GM10266 (cell line): ENCODE data around the gene LRRC37A2.
"Not testable (repeated sequence)": the region's sequence is repeated elsewhere in the genome, so short reads cannot be mapped to it uniquely, and the experiment has no call there.

ENCODE experiments used
- DNase-seq: peaks from one replicate; pipeline ENCODE4 v3.0.0; 2012; ENCODE audit errors: extremely low spot score

Gene LRRC37A2

DNA sequence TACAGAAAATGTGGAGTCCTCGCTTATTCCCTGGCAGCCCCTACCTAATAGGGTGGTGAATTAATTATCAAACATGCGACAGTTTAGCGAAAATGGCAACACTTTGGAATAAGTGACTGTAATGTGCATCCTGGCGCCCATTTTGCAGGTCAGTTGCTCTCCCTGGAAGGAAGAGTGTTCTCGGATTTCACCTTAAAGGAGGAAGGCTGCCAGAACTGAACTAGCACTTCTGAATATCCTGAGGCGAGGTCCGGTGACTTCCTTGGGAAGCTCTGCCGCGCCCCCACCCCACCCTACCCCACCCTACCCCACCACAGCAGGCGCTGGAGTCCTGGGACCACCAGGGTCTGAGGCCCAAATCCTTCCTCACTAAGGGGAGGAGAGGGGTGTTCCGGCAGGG lies at the start of gene LRRC37A2:
LRRC37A2 (plus strand) TSS at position 301 of the 400 bp plus-strand sequence. CDS start 245 bp downstream, outside the sequence.
- not testable (repeated sequence) for DNase-seq

DNA sequence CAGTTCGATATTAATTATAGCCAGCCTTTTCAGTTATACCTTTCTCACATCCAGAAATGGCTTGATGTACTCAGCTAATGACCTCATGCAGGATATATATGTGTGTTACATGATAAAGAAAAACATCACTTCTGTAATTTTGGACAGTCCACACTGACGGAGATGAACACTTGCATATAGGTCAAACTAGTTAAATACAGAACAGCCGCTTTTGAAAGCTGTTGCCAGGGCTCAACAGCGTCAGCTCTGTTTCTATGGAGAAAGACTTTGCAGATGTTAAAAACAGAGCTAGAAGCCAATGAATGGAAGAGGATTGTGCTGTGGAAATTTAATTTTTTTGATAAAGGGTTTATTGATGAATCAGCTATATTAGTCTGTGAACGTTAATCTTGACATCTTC lies 44.6 kb upstream of the LRRC37A2 start:
- not testable (repeated sequence) for DNase-seq

DNA sequence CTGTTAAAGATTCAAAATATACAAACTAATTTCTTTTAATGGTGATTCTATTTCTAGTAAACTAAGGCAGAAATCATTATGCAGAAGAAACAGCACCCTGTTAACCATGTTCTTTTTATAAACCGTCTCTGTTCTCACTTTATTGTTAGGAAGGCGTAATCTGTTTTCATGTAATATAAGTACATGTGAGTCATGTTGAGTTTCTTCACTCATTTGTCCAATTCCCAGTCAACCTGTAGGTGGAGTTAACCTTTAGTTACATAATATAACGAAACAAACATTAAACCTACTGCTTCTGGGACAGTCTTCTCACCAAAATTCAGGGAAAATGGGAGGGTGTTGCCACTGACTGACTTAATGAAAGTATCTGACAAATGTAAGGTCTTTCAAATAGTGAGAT lies 37.8 kb upstream of the LRRC37A2 start:
- not testable (repeated sequence) for DNase-seq

DNA sequence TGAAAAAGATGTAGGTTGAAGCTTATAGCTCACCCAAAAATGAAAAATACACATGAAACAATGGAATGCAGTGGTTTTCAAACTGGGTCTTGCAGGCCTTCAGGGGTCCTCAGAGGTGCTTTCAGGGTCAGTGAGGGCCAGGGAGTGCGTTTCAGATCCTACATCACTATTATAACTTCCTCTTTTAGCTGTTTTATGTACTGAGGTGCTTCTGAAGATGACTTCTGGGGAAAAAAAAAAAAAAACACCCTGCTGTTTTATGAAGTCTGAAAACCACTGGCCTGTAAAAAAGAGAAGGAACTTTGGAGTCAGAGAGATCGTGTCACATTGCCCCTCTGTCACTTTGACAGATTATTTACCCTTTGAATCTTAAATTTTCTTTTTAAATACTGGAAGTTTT lies 36.7 kb upstream of the LRRC37A2 start:
- DNase-seq, result not testable (repeated sequence)

DNA sequence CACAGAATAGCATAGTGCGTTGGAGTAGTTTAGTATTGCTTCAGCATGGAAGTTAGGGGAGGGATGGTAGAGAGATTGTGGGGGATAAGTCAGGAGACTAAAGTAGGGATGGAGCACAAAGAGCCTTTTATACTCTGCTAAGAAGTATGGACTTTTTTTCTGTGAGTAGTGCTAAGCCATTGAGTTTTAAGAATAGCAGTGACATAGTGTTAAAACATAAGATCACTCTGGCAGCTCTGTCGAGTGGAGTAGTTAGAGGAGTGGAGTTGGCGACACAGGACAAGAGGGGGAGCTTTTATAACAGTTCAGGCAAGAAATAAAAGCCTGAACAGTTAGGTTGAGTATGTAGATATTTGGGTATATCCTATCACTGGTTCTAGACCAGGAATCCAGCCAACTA lies 33.4 kb upstream of the LRRC37A2 start:
- DNase-seq, result not testable (repeated sequence)

DNA sequence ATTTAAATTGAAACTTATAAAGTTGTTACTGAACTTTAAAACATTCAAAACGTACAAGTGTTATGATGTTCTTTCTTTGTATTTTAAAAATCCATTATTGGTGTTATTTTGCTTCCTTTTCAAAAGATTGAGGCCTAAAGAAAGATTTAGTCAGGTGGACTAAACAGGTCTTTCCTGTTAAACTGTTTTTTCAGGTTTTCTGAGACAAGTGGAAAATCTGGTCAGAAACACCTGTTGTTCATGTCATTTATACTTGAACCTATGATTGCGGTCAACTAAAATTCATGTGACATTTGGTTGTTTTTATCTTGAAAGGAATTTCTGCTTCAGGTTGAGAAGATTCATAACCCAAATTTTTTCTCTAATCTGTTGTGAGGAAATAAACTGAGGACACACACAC lies 31.0 kb upstream of the LRRC37A2 start:
- DNase-seq, result not testable (repeated sequence)

DNA sequence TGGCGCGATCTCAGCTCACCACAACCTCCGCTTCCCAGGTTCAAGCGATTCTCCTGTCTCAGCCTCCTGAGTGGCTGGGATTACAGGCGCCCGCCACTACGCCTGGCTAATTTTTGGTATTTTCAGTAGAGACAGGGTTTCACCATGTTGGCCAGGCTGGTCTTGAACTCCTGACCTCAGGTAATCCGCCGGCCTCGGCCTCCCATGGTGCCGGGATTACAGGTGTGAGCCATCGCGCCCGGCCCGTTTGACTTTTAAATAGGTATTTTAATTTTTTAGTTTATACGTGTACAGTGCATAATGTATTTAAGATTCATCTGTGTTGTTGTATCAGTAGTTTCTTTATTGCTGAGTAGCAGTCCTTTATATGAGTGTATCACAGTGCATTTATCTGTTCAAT lies 20.2 kb upstream of the LRRC37A2 start:
- DNase-seq, result not testable (repeated sequence)

DNA sequence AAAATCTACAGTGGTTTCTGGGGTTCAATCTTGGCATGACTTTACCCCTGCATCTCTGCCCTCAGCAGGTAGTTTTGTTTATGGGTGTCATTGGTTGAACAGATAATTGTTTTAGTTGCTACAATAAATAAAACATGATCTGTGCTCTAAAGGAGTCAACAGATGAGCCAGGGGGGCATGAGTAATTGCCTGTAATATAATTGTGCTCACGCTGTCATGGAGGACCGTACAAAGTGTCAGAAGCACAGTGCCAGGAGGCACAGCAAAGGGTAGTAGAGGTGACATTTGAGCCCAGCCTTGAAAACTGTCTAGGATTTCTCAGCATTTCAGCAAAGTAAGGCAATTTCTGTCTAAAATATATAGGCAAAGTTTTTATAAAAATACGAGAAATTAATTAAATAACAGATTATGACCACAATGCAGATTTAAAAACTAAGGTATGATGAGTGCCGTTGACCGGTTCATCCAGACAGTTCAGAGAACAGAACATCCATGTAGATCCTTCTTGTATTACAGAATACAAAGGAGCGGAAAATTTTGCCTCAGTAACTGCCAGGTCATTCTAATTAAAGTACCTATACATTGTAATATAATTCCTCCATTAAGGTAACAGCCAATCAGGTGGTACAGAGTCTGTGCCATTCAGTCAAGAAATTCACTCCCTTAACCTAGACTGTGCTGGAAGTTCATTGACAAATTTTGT lies 12.7 kb upstream of the LRRC37A2 start:
- not testable (repeated sequence) for DNase-seq

DNA sequence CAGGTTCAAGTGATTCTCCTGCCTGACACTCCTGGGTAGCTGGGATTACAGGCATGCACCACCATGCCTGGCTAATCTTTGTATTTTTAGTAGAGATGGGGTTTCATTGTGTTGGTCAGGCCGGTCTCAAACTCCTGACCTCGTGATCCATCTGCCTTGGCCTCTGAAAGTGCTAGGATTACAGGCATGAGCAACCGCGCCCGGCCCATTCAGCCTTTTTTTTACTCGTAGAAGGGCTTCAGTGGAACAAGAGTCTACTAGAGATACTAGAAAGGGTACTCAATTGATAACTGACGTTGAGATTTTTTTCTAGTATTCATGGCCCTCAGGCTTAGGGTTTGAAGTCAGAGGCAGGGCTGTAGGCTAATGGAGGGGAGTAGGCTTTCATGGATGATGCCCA lies 6.4 kb upstream of the LRRC37A2 start:
- not testable (repeated sequence) for DNase-seq

DNA sequence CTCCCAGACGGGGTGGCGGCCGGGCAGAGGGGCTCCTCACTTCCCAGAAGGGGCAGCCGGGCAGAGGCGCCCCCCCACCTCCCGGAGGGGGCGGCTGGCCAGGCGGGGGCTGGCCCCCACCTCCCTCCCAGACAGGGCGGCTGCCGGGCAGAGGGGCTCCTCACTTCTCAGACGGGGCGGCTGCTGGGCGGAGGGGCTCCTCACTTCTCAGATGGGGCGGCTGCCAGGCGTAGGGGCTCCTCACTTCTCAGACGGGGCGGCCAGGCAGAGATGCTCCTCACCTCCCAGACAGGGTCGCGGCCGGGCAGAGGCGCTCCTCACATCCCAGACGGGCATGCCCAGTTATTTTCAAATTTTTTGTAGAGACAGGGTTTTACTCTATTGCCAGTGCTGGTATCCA lies 22.4 kb downstream of the LRRC37A2 start:
- DNase-seq, result not testable (repeated sequence)

DNA sequence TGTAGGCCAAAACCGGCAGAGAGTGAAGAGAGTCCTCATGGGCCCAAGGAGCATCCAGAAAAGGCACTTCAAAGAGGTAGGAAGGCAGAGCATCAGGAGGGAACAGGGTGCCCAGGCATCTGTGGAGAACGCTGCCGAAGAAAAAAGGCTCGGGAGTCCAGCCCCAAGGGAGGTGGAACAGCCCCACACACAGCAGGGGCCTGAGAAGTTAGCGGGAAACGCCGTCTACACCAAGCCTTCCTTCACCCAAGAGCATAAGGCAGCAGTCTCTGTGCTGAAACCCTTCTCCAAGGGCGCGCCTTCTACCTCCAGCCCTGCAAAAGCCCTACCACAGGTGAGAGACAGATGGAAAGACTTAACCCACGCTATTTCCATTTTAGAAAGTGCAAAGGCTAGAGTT lies 36.3 kb downstream of the LRRC37A2 start:
- not testable (repeated sequence) for DNase-seq

DNA sequence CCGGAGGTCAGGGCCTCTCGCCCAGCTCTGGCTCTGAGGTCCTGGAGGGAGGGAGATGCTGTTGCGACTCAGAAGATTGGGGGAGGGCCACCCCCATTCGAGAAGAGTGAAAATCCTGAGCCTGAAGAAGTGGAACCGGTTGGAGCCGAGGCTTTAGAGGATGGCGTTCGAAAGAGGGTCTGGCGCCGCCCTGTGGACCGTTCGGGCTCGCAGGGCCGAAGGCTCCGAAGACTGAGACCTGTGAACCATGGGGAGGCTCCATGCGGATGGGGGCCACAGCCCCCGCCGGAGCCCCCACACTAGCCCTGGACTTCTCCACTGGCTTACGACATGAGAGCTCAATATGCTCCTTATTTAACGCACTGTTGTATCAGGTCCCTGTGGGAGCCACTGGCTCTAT lies 46.9 kb downstream of the LRRC37A2 start:
- DNase-seq, result not testable (repeated sequence)

DNA sequence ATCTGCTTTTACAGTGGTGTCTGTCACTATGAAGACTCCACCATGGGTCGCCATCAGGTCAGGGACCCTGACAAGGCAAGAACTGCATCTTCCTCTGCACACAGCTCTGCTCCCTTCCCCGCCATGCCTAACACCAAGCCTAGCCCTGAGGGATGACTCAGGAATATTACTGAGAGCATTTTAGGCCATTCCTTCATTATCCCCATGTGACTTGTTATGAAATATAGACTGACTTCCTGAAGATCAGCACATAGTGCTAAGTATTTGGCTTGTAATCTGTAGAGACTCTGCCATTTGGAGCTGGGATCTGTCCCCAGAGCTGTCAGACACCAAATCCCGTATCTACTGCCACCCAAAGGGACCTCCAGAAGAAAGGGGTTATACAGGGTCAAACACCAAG lies 47.8 kb downstream of the LRRC37A2 start:
- DNase-seq, result not testable (repeated sequence)

DNA sequence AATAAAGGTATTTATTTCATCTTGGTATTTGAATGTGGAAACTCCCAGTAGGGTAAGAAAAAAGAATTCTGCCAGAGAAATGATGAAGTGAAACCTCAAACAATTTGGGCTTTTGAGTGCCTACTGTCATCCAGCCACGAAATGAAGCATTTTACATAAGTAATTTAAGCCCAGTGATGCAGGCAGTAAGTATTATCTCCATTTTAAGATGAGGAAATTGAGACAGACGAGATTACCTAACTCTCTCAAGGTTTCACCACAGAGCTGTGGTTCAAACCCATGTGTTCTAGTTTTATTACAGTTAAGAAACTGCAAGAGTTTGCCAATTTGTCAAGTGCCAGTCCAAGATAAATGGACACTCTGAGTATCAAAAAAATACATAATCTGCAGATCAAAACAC lies 54.0 kb downstream of the LRRC37A2 start:
- not testable (repeated sequence) for DNase-seq

DNA sequence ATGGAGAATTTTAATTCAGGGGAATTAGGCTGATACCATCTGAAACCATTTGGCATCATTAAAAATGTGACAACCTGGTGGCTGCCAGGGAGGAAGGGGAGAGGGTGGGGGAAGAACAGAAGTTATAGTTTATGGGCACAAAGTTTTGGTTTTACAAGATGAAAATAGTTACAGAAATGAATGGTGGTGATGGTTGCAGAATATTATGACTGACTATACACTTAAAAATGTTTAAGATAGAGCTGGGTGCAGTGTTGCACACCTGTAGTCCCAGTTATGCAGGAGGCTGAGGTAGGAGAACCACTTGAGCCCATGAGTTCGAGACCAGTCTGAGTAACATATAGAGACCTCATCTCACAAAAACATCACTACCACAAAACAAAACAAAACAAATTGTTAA lies 54.7 kb downstream of the LRRC37A2 start:
- not testable (repeated sequence) for DNase-seq

DNA sequence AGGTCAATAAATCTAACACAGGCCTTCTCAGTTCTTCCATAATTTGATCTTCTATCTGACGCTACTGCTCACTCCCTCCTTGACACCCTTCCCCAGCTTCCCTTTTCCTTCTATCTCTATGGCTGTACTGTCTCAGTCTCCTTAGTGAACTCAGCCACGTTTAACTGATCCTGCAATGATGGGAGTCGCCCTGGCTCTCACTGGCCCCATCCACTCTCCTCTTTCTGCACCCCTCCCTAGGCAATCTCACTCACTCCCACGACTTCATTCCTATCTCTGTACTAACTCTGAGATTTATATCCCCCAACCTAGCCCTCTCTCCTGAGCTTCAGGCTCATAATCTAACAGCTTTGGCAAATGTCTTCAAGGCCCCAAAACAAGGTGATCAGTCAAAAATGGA lies 59.5 kb downstream of the LRRC37A2 start:
- not testable (repeated sequence) for DNase-seq

DNA sequence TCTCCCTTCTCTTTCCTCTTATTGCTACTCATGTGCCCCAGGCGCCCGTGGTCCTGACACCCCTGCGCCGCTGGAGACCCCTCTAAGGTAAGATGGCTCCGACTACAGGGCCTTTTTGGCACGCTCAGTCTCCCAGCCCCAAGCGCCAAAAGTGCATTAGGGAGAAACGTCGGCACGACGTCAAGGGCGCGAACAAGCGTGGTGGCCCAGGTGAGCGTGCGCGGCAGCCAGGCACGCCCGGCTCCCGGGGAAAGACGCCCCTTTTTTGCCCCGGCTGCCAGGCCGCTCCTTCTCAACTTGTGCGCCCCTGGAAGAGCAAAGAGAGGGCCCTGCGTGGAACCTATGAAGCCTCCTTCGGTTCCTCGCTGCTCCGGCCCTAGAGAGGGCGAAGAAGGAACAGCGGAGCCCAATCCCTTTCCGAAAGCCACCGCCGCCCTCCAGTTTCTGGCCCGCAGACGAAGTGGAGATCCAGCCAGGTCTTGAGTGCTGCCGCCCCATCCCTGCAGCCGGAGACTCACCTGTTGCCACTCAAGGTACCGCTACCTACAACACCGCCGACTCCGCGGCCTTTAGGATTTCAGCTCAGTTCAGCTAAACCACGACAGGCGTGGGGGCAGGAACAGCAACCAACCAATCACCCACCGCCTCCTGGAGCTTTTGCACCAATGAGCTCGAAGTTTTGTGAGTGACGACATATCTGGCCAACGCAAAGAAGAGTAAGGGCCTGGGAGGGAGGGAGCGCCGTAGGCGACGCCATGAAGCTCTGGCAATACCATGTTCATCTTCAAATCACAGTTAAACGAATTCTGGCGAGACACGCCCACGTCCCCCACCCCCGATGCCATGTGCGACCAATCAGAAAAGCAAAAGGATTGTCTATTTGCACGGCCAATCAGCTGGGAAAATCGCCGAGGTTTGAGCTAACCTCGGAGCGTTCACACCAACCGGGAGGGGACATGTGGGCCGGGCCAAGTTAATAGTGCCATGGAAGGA lies 67.1 kb downstream of the LRRC37A2 start, which contains the start of gene ARL17A:
ARL17A (minus strand) TSS at position 609 of the 993 bp plus-strand sequence. CDS start 3,369 bp downstream, outside the sequence.
- DNase-seq, result not testable (repeated sequence)

DNA sequence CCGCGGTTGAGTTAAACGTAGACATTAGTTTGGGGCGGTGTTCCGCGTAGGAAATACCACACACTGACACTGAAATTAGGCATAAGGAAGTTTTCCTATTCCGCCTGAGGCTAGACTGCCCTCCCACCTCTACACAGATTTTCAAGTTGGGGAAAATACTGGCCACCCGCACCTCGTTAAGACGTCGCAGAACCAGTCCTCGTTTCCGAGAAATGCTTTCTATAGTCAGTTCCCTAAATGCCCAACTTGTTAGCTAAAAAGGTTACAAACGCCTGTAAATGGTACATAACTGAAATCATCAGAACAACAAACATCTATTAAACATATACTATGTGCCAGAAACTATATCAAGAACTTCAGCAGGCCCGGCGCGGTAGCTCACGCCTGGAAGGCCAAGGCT lies 67.8 kb downstream of the LRRC37A2 start:
- not testable (repeated sequence) for DNase-seq

DNA sequence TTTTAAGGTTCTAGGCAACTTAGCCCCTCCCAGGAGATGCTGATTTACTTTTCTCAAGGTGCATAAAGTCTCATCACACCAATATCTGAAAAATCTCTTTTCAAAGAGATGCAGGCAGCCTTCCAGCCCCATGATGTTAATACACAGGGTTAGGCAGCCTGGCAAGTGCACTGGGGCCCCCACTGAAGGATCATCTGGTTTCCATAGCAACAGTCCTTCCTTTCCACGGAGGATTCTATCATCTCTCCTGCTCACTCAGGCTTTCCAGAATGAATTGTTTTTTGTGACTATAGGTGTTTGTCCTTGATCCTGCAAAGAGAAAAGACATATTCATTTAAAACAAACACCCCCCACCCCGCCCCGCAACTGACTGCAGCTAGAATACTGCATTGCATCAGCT lies 73.2 kb downstream of the LRRC37A2 start:
- DNase-seq, result not testable (repeated sequence)

DNA sequence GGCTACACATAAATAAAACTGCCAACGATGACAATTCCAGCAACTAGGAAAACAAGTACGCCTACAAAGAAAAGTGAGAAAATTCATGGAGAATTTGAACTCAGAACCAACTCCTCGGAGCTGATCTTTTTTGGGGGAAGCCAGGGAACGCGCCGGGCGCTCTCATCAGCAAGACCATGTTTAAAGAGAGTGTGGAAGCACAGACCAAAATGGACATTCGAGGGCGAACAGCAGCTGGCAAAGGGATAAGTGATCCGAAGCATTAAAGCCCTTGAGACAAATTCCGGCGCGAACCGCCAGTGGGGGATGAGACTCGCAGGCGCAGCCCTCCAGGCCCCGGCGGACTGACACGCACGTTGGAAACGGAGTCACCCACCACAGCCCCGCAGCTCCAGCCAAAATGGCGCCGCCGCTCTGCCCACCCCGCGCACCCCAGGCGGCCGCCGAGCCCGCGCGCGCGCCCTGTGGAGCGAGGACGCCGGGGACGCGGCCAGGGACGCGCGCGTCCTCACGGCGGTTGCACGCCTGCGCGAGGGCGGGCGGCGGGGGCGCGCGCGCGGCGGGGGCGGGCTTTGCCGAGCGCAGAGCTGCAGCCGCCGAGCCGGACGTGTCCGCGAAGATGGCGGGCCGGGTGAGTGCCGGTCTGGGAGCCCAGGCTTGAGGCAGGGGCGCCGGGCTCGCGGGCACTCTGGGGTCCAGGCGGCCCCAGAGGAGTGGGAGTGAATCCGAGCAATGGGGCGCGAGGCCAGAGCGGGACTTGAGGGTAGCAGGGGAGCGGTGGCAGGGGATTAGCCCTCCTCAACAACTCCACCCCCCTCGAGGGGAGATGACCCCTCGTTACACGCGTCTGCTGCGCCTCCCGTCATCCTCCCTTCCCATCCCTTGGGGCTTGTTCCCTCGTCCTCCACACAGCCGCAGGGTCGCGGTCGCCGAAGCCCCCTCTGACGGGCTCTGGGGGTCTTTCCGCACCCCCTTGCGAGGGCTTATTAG lies 78.2 kb downstream of the LRRC37A2 start, which contains the start of gene NSF:
NSF (plus strand) TSS at position 513 of the 990 bp plus-strand sequence; CDS start at position 620, 107 bp downstream.
- not testable (repeated sequence) for DNase-seq

DNA sequence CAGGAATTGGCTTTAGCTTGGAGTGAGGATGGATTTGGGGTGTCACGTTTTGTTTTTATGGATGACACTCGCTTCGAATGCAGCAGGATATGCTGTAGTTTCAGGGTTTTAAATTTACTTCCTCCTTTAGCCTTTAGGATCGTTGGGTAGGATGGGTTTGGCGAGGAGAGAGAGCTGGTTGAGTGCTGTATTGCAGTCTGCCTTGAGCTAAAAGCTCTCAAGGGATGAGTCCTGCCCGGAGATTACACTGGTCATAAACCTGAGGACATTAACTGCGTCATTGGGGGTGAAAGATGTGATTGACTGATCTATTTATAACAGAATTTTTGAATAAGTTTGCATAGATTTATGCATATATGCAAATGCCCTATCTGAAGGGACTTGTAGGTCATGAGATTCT lies 79.1 kb downstream of the LRRC37A2 start:
- not testable (repeated sequence) for DNase-seq
